ENCODE results near the gene NFE2L1. TPM values are rescaled to one million over a fixed set of nuclear protein-coding genes. Genes with fewer than 3 reads are reported as not detected.

The NFE2L1 gene
- total and polyA plus RNA-seq, 9 of the 15 experiments (the other 6 are each of a cell fraction or from before 2014, with no cell fraction given), result 2.0 to 68.6 (median 39.7) TPM

DNA sequence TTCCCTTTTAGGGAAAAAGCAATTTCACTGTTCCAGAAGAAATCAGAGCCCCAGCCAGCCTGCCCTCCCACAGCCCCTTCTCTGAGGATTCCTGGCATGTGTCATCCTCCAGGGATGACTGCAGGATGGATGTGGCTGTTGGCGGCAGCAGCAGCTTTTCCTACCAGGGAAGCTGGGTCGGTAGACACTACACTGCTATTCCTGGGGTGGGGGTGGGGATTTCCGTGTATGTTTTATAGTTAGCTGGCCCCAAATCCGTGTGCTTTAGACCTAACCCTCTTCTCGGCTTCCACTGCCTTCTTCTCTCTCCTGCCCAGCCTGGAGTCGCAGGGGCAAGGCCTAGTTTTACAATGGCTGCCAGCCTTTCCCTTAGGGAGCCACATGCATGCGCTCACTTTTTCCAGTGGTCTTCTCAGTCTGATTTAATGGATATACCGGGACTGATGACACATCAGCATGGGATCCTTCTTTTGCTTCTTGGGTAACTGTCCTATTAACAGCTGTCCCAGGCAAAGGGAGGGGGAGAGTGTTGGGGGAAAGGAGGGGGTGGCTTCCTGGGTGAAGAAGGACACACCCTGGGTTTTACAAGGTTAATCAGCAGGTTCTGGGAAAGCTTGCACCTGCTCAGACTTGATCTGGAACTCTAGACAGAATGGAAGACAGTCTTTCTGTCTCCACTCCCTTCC, 2.7 kb upstream of the NFE2L1 start (continued):
- TF ChIP-seq BCLAF1 (IDR thresholded peaks at IDR 0.05; ENCODE audit: borderline replicate concordance in 1 of 2, control insufficient read depth in 1 of 2, low read depth in 2 of 2, low read length in 1 of 2) (no peak), PRDM10 (IDR thresholded peaks at IDR 0.05; ENCODE audit: partially characterized antibody) (no peak), HNRNPH1 (optimal IDR thresholded peaks at IDR 0.05; ENCODE audit: low read depth, low read length) (no peak), PTTG1 (tag; IDR thresholded peaks at IDR 0.05; ENCODE audit: low read depth) (no peak), NFE2 (IDR thresholded peaks at IDR 0.05; ENCODE audit: low read depth) (no peak), TFAP4 (CRISPR knock-in tag; IDR thresholded peaks at IDR 0.05; ENCODE audit: borderline replicate concordance) (peak; percentile 64), NFYB (IDR thresholded peaks at IDR 0.05; ENCODE audit: extremely low read depth, insufficient read length) (no peak), POLR2G (IDR thresholded peaks at IDR 0.05; ENCODE audit: low read depth, low read length) (no peak), HMGN3 (IDR thresholded peaks at IDR 0.05; ENCODE audit: borderline replicate concordance, extremely low read depth, insufficient read length, low read depth, low read length) (no peak), ZNF12 (CRISPR knock-in tag; IDR thresholded peaks at IDR 0.05) (no peak), ZBTB2 (IDR thresholded peaks at IDR 0.05) (no peak), FOSL1 (tag; conservative IDR thresholded peaks at IDR 0.05) (peak; percentile 40; the same call in 1 of the 2 replicates), DPF2 (IDR thresholded peaks at IDR 0.05) (no peak), CBX5 (IDR thresholded peaks at IDR 0.05; ENCODE audit: borderline replicate concordance, low read depth) (no peak)
- TF ChIP-seq, protein P1, sequence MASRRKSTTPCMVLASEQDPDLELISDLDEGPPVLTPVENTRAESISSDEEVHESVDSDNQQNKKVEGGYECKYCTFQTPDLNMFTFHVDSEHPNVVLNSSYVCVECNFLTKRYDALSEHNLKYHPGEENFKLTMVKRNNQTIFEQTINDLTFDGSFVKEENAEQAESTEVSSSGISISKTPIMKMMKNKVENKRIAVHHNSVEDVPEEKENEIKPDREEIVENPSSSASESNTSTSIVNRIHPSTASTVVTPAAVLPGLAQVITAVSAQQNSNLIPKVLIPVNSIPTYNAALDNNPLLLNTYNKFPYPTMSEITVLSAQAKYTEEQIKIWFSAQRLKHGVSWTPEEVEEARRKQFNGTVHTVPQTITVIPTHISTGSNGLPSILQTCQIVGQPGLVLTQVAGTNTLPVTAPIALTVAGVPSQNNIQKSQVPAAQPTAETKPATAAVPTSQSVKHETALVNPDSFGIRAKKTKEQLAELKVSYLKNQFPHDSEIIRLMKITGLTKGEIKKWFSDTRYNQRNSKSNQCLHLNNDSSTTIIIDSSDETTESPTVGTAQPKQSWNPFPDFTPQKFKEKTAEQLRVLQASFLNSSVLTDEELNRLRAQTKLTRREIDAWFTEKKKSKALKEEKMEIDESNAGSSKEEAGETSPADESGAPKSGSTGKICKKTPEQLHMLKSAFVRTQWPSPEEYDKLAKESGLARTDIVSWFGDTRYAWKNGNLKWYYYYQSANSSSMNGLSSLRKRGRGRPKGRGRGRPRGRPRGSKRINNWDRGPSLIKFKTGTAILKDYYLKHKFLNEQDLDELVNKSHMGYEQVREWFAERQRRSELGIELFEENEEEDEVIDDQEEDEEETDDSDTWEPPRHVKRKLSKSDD (conservative IDR thresholded peaks at IDR 0.05; ENCODE audit: low read length), result no peak
